NB4 (cell line): Measurements from ENCODE around the gene MROH2B.

Experiments used
- DNase-seq: peaks from one replicate; pipeline ENCODE4 v3.0.0; 2010; ENCODE audit warnings: low read depth
- H3K4me3 ChIP-seq: one replicate; pipeline ENCODE4 v1.5.1; 2011; ENCODE audit warnings: mild to moderate bottlenecking, low read depth, low read length, moderate library complexity
- CTCF ChIP-seq: IDR thresholded peaks from one replicate; pipeline ENCODE4 v1.5.1; 2012; ENCODE audit warnings: low read depth, low read length
- MAX ChIP-seq: IDR thresholded peaks from 2 replicates; pipeline ENCODE4 v1.6.1; 2011; ENCODE audit warnings: low read depth, low read length
- MYC ChIP-seq: IDR thresholded peaks from 2 replicates; pipeline ENCODE4 v1.6.1; 2011; ENCODE audit warnings: low read depth, low read length
- POLR2A ChIP-seq: IDR thresholded peaks from 2 replicates; pipeline ENCODE4 v1.6.1; 2011; ENCODE audit warnings: mild to moderate bottlenecking; ENCODE audit not compliant: insufficient read length; ENCODE audit errors: extremely low read depth

The MROH2B gene

GRCh38 chr5:41012318-41012717 is 58.8 kb downstream of the MROH2B start:
- DNase-seq, result no peak

GRCh38 chr5:41010572-41010971 is 60.6 kb downstream of the MROH2B start:
- no peak overlapping the region for H3K4me3 ChIP-seq
- DNase-seq, result no peak
- no peak for TF ChIP-seq MAX
- no peak for TF ChIP-seq POLR2A

More at GRCh38 chr5:41012318-41012717, 58.8 kb downstream of the MROH2B start:
- TF ChIP-seq CTCF (no peak), POLR2A (no peak), MYC (no peak), MAX (no peak)
- H3K4me3 ChIP-seq, result no peak overlapping the region

- no peak overlapping the region for H3K4me3 ChIP-seq
- DNase-seq, result no peak
- TF ChIP-seq CTCF, result no peak
- TF ChIP-seq POLR2A, result no peak
- TF ChIP-seq MAX, result no peak
- TF ChIP-seq MYC, result no peak
Measured at GRCh38 chr5:41009232-41009631, 61.9 kb downstream of the MROH2B start.

- no peak overlapping the region for H3K4me3 ChIP-seq
- TF ChIP-seq POLR2A (no peak), CTCF (no peak), MYC (no peak), MAX (no peak)
- DNase-seq, result no peak
Measured at GRCh38 chr5:41004931-41005330, 66.2 kb downstream of the MROH2B start.

- no peak for TF ChIP-seq MYC
- no peak for TF ChIP-seq MAX
- TF ChIP-seq CTCF, result no peak
- TF ChIP-seq POLR2A, result no peak
- H3K4me3 ChIP-seq, result no peak overlapping the region
- DNase-seq, result no peak
Measured at GRCh38 chr5:41003670-41004376, 67.3 kb downstream of the MROH2B start.

GRCh38 chr5:40999966-41000365 is 71.2 kb downstream of the MROH2B start:
- no peak for DNase-seq
- no peak overlapping the region for H3K4me3 ChIP-seq
- no peak for TF ChIP-seq POLR2A
- TF ChIP-seq CTCF, result no peak
- TF ChIP-seq MYC, result no peak
- TF ChIP-seq MAX, result no peak
